ENCODE measurements around the gene THOC1.

The THOC1 gene

DNA sequence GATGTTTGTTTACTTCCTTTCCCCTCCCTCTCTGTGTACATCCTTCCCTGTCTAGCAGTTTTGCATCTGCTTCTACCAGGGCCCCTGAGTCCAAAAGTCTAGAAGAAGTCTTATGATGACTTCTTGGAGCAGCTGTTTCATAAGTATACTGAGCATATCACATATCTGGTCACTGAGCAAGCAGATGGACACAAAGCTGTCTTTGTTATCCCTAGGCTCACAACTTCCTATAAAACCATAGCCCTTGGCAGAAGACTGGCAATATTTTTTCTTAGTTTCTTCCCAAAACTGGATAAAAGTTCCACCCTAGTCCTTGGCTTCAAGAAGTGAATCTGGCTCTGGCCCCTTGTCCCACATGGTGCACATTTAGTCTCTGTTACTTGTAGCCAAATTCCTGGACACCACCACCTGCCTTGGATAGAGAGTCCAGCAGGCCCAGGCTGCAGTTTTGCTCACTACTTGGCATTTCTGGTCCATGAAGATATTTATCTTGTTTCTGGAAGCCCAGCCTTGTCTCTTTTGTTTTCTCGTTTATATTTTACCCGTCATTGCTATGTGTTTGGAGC, 22.5 kb downstream of the THOC1 start:
- no peak overlapping the region for H3K4me3 ChIP-seq (ENCODE audit: low read depth, low read length)
- no peak for DNase-seq (ENCODE audit: low read depth)
- TF ChIP-seq, protein P1, sequence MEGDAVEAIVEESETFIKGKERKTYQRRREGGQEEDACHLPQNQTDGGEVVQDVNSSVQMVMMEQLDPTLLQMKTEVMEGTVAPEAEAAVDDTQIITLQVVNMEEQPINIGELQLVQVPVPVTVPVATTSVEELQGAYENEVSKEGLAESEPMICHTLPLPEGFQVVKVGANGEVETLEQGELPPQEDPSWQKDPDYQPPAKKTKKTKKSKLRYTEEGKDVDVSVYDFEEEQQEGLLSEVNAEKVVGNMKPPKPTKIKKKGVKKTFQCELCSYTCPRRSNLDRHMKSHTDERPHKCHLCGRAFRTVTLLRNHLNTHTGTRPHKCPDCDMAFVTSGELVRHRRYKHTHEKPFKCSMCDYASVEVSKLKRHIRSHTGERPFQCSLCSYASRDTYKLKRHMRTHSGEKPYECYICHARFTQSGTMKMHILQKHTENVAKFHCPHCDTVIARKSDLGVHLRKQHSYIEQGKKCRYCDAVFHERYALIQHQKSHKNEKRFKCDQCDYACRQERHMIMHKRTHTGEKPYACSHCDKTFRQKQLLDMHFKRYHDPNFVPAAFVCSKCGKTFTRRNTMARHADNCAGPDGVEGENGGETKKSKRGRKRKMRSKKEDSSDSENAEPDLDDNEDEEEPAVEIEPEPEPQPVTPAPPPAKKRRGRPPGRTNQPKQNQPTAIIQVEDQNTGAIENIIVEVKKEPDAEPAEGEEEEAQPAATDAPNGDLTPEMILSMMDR (IDR thresholded peaks at IDR 0.05; ENCODE audit: insufficient read depth, low read depth, low read length, missing control alignments) = no peak

DNA sequence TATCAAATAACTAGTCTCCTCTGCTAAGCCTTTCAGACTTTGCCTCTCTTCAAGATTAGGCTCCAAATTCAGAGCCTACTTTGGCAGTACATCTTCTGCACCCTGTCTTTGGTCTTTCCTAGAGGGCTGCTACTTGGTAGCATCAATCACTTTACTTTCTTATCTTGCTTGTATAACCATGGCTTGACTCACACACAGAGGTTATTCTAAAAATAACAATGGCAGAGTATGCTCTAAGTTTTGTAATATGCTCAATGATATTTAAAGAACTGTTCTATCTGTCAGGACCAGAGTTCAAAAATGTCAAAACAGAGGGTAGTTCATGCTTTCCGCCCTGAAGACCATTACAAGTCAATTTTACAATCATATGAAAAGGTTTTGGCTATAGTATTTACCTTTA, 27.7 kb downstream of the THOC1 start:
- no peak for DNase-seq (ENCODE audit: low read depth)
- TF ChIP-seq, protein P1 (IDR thresholded peaks at IDR 0.05; ENCODE audit: insufficient read depth, low read depth, low read length, missing control alignments) = no peak
- H3K4me3 ChIP-seq (ENCODE audit: low read depth, low read length) = no peak overlapping the region

DNA sequence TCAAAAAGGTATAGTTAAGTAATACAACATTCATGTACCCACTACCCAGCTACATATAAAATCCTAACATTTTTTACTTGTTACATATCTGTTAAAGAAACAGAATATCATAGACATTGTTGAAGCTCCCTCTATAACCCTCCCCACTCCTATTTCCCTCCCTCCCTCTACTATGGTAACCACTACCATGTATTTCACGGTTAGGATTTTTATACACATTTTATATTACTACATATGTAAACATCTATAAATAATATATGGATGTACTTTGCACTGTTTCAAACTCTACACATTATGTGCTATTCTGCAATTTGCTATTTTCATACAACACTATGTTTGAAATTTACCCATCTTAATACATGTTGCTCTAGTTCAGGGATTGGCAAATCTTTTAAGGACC, 36.3 kb downstream of the THOC1 start:
- no peak overlapping the region for H3K4me3 ChIP-seq (ENCODE audit: low read depth, low read length)
- TF ChIP-seq, protein P1 (IDR thresholded peaks at IDR 0.05; ENCODE audit: insufficient read depth, low read depth, low read length, missing control alignments) = no peak
- DNase-seq (ENCODE audit: low read depth) = no peak

GRCh38 chr18:228586-228985, 39.3 kb downstream of the THOC1 start:
- TF ChIP-seq, protein P1 (IDR thresholded peaks at IDR 0.05; ENCODE audit: insufficient read depth, low read depth, low read length, missing control alignments) = no peak
- no peak overlapping the region for H3K4me3 ChIP-seq (ENCODE audit: low read depth, low read length)
- DNase-seq (ENCODE audit: low read depth) = no peak

- TF ChIP-seq, protein P1 (IDR thresholded peaks at IDR 0.05; ENCODE audit: insufficient read depth, low read depth, low read length, missing control alignments) = no peak
- no peak for DNase-seq (ENCODE audit: low read depth)
- H3K4me3 ChIP-seq (ENCODE audit: low read depth, low read length) = no peak overlapping the region
These were observed 39.9 kb downstream of the THOC1 start for GRCh38 chr18:227902-228301.

DNA sequence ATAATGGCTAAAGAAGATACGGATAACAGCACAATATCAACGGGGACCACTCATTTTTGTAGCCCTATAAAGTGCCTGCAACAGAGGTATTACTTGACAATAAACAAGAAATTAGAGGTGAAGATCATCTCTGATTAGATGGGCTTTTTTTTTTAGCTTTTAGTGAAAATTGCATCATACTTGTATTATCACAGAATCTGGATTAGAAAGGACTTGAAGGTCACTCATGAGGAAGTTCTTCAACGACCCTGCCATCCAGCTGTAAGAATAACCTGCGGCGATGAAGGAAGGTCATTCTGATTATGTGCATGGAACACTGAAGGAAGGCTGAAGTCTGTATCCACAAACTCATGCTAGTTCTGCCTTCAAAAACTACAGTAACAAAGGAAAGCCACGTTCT, 40.5 kb downstream of the THOC1 start:
- no peak overlapping the region for H3K4me3 ChIP-seq (ENCODE audit: low read depth, low read length)
- no peak for DNase-seq (ENCODE audit: low read depth)
- TF ChIP-seq, protein P1 (IDR thresholded peaks at IDR 0.05; ENCODE audit: insufficient read depth, low read depth, low read length, missing control alignments) = no peak

- H3K4me3 ChIP-seq (ENCODE audit: low read depth, low read length) = no peak overlapping the region
- TF ChIP-seq, protein P1 (IDR thresholded peaks at IDR 0.05; ENCODE audit: insufficient read depth, low read depth, low read length, missing control alignments) = no peak
- DNase-seq (ENCODE audit: low read depth) = no peak
These were observed 42.1 kb downstream of the THOC1 start for GRCh38 chr18:225745-226144.

All from GM12865 (cell line).